ENCODE data around the gene FRYL. TPM values are rescaled to one million over a fixed set of nuclear protein-coding genes. Genes with fewer than 3 reads are reported as not detected.
"Not testable (repeated sequence)": the region's sequence is repeated elsewhere in the genome, so short reads cannot be mapped to it uniquely, and the experiment has no call there.

Gene FRYL
- total and polyA plus RNA-seq, 2 experiments from 2014 or later = 20.6 to 33.0 TPM

- no peaks in the 10 kb centered on the region for H3K9me3 ChIP-seq (ENCODE audit: low read depth)
- no peak for TF ChIP-seq CTCF (IDR thresholded peaks at IDR 0.05; ENCODE audit: low read depth, low read length)
- H3K4me3 ChIP-seq = no peak overlapping the region
- H3K27me3 ChIP-seq = no peaks in the 10 kb centered on the region
- peaks cover 10% of the 10 kb centered on the region for H3K4me1 ChIP-seq (ENCODE audit: low read depth)
- DNase-seq (ENCODE audit: low read depth in 1 of 2, low spot score in 1 of 2) = no peak
- no peaks in the 10 kb centered on the region for H3K36me3 ChIP-seq
- H3K27ac ChIP-seq = no peak overlapping the region
These were observed 33.9 kb upstream of the FRYL start for GRCh38 chr4:48813964-48814363.

- H3K36me3 ChIP-seq = no peaks in the 10 kb centered on the region
- H3K4me3 ChIP-seq = no peak overlapping the region
- no peak for TF ChIP-seq CTCF (IDR thresholded peaks at IDR 0.05; ENCODE audit: low read depth, low read length)
- H3K4me1 ChIP-seq (ENCODE audit: low read depth) = peaks cover 5% of the 10 kb centered on the region
- H3K9me3 ChIP-seq (ENCODE audit: low read depth) = no peaks in the 10 kb centered on the region
- no peaks in the 10 kb centered on the region for H3K27me3 ChIP-seq
- no peak for DNase-seq (ENCODE audit: low read depth in 1 of 2, low spot score in 1 of 2)
- H3K27ac ChIP-seq = no peak overlapping the region
These were observed 32.8 kb upstream of the FRYL start for GRCh38 chr4:48812866-48813265.

GRCh38 chr4:48804584-48805301, 24.7 kb upstream of the FRYL start:
- no peak for TF ChIP-seq CTCF (IDR thresholded peaks at IDR 0.05; ENCODE audit: low read depth, low read length)
- Histone ChIP-seq H3K27ac (no peak overlapping the region), H3K4me3 (no peak overlapping the region), H3K4me1 (ENCODE audit: low read depth) (no peaks in the 10 kb centered on the region), H3K27me3 (no peaks in the 10 kb centered on the region), H3K36me3 (no peaks in the 10 kb centered on the region), H3K9me3 (ENCODE audit: low read depth) (no peaks in the 10 kb centered on the region)
- DNase-seq (ENCODE audit: low read depth in 1 of 2, low spot score in 1 of 2) = peak in 1 of 2 donors; percentile 12

GRCh38 chr4:48801016-48801715, 21.1 kb upstream of the FRYL start:
- no peaks in the 10 kb centered on the region for H3K36me3 ChIP-seq
- no peak for TF ChIP-seq CTCF (IDR thresholded peaks at IDR 0.05; ENCODE audit: low read depth, low read length)
- H3K4me1 ChIP-seq (ENCODE audit: low read depth) = no peaks in the 10 kb centered on the region
- no peaks in the 10 kb centered on the region for H3K27me3 ChIP-seq
- H3K9me3 ChIP-seq (ENCODE audit: low read depth) = no peaks in the 10 kb centered on the region
- H3K4me3 ChIP-seq = no peak overlapping the region
- no peak overlapping the region for H3K27ac ChIP-seq
- DNase-seq (ENCODE audit: low read depth in 1 of 2, low spot score in 1 of 2) = no peak

- not testable (repeated sequence) for H3K27me3 ChIP-seq; H3K9me3 ChIP-seq (ENCODE audit: low read depth); DNase-seq (ENCODE audit: low read depth in 1 of 2, low spot score in 1 of 2); H3K4me1 ChIP-seq (ENCODE audit: low read depth); H3K4me3 ChIP-seq; H3K36me3 ChIP-seq; H3K27ac ChIP-seq
These were observed 20.1 kb upstream of the FRYL start for GRCh38 chr4:48800155-48800554.

GRCh38 chr4:48799157-48799556, 19.1 kb upstream of the FRYL start:
- DNase-seq (ENCODE audit: low read depth in 1 of 2, low spot score in 1 of 2) = no peak
- Histone ChIP-seq H3K36me3 (no peaks in the 10 kb centered on the region), H3K9me3 (ENCODE audit: low read depth) (no peaks in the 10 kb centered on the region), H3K4me1 (ENCODE audit: low read depth) (no peaks in the 10 kb centered on the region), H3K4me3 (no peak overlapping the region), H3K27ac (no peak overlapping the region), H3K27me3 (no peaks in the 10 kb centered on the region)
- TF ChIP-seq CTCF (IDR thresholded peaks at IDR 0.05; ENCODE audit: low read depth, low read length) = no peak
